Stimulated activated CD8-positive, alpha-beta memory T cell treated with anti-CD3 and anti-CD28 coated beads, Interleukin-4, amount 100 ng/mL, for 48 hours (primary cell): Measurements from ENCODE around the gene THOP1.

Source experiments
- DNase-seq: peaks from one replicate; pipeline ENCODE4 v3.0.0-alpha.2; 2020

The THOP1 gene

GRCh38 chr19:2785244-2785997 lies at the start of gene THOP1:
THOP1 (plus strand) TSS chr19:2785503; CDS start chr19:2785663, 160 bp downstream.
- DNase-seq: peak; percentile 100

- no peak for DNase-seq
These were observed 48.6 kb upstream of the THOP1 start for GRCh38 chr19:2736550-2737190.

- DNase-seq: peak; percentile 100
These were observed 45.5 kb upstream of the THOP1 start, which contains the start of gene SLC39A3 for GRCh38 chr19:2739602-2740313. SLC39A3 (minus strand) TSS chr19:2740017; CDS start chr19:2737257, 2,760 bp downstream.

- no peak for DNase-seq
These were observed 45.0 kb upstream of the THOP1 start for GRCh38 chr19:2740314-2740656.

- no peak for DNase-seq
These were observed 42.2 kb upstream of the THOP1 start for GRCh38 chr19:2743099-2743498.

- DNase-seq: no peak
These were observed 41.2 kb upstream of the THOP1 start for GRCh38 chr19:2744113-2744512.

- DNase-seq: no peak
These were observed 38.0 kb upstream of the THOP1 start for GRCh38 chr19:2747349-2747748.

GRCh38 chr19:2750808-2751437 lies 34.4 kb upstream of the THOP1 start:
- DNase-seq: no peak

- no peak for DNase-seq
These were observed 33.9 kb upstream of the THOP1 start for GRCh38 chr19:2751438-2751830.

GRCh38 chr19:2754659-2755447 lies 30.4 kb upstream of the THOP1 start:
- no peak for DNase-seq

- no peak for DNase-seq
These were observed 29.9 kb upstream of the THOP1 start for GRCh38 chr19:2755448-2755705.

GRCh38 chr19:2755811-2756210 lies 29.5 kb upstream of the THOP1 start:
- DNase-seq: no peak

GRCh38 chr19:2756477-2756876 lies 28.8 kb upstream of the THOP1 start:
- no peak for DNase-seq

GRCh38 chr19:2756921-2757881 lies 28.1 kb upstream of the THOP1 start:
- DNase-seq: no peak

- no peak for DNase-seq
These were observed 26.5 kb upstream of the THOP1 start for GRCh38 chr19:2758601-2759313.

- DNase-seq: no peak
These were observed 25.9 kb upstream of the THOP1 start for GRCh38 chr19:2759362-2759761.

- no peak for DNase-seq
These were observed 25.3 kb upstream of the THOP1 start for GRCh38 chr19:2759965-2760364.

- DNase-seq: no peak
These were observed 24.0 kb upstream of the THOP1 start for GRCh38 chr19:2761309-2761677.

- no peak for DNase-seq
These were observed 23.2 kb upstream of the THOP1 start for GRCh38 chr19:2761876-2762782.
